Spleen (tissue), 7 donors: Measurements from ENCODE around the gene MYH15.

Experiments
- CTCF ChIP-seq, 11 experiments: fragments of 200-600 bp in 7 of 11; fragments of 450-650 bp in 4 of 11; sonication (generic) in 4 of 11; IDR thresholded peaks in 8 of 11; conservative IDR thresholded peaks in 3 of 11; 1 replicate in 7 of 11; 2 replicates in 4 of 11; pipeline versions ENCODE4 v1.4.0 to v1.8.0; 2016 to 2021; ENCODE audit warnings: antibody characterized with exemption in 11 of 11, inconsistent platforms in 4 of 11, mild to moderate bottlenecking in 1 of 11
- POLR2A ChIP-seq, 3 donors: fragments of 450-650 bp; IDR thresholded peaks; one replicate each; pipeline ENCODE4 v1.5.1; 2017; ENCODE audit warnings: antibody characterized with exemption in 3 of 3, mild to moderate bottlenecking in 1 of 3
- POLR2AphosphoS5 ChIP-seq, 3 donors: sonication (generic); formaldehyde crosslinking; IDR thresholded peaks; one replicate each; pipeline ENCODE4 v1.5.1; 2017; ENCODE audit warnings: antibody characterized with exemption in 3 of 3
- donor health status: DM: no; HTN: no; CAD: no; lungs with moderate emphysema.
- donor health status: DM: no; HTN: no; CAD: no.
- donor health status: DM: no; HTN: no; CAD: no.

GRCh38 chr3:108495717-108496116 lies 14.7 kb downstream of the MYH15 start:
- no peak for TF ChIP-seq CTCF (IDR thresholded peaks at IDR 0.05 in 8 of 11, conservative IDR thresholded peaks at IDR 0.05 in 3 of 11)
- TF ChIP-seq POLR2AphosphoS5 (IDR thresholded peaks at IDR 0.05): no peak
- no peak for TF ChIP-seq POLR2A (IDR thresholded peaks at IDR 0.05)
